Measurements from ENCODE around the gene CCDC136. TPM values are rescaled to one million over a fixed set of nuclear protein-coding genes. Genes with fewer than 3 reads are reported as not detected.

The CCDC136 gene
- total and polyA plus RNA-seq, 10 donors = 0.77 to 9.8 (median 4.5) TPM

GRCh38 chr7:128848289-128849155 lies 56.8 kb downstream of the CCDC136 start:
- intact Hi-C loops (cut with DNase I; ENCODE audit: low total_unique reads) = no loop called here
- Histone ChIP-seq H3K27me3 (replicated peaks in 1 of 7) (peaks cover 0 to 12% (median 0%) of the 10 kb centered on the region in 7 donors), H3K4me1 (no peaks in the 10 kb centered on the region), H3K4me3 (no peak overlapping the region), H3K36me3 (no peaks in the 10 kb centered on the region), H3K27ac (no peak overlapping the region), H3K9me3 (no peaks in the 10 kb centered on the region)
- no peak for DNase-seq
- WGBS, 5 donors = 91 to 93% (median 93%) methylated on average over 22 to 31 of the region's 31 CpGs
- TF ChIP-seq POLR2AphosphoS5 (IDR thresholded peaks at IDR 0.05) (no peak), POLR2A (IDR thresholded peaks at IDR 0.05) (no peak)
- TF ChIP-seq, protein P1, sequence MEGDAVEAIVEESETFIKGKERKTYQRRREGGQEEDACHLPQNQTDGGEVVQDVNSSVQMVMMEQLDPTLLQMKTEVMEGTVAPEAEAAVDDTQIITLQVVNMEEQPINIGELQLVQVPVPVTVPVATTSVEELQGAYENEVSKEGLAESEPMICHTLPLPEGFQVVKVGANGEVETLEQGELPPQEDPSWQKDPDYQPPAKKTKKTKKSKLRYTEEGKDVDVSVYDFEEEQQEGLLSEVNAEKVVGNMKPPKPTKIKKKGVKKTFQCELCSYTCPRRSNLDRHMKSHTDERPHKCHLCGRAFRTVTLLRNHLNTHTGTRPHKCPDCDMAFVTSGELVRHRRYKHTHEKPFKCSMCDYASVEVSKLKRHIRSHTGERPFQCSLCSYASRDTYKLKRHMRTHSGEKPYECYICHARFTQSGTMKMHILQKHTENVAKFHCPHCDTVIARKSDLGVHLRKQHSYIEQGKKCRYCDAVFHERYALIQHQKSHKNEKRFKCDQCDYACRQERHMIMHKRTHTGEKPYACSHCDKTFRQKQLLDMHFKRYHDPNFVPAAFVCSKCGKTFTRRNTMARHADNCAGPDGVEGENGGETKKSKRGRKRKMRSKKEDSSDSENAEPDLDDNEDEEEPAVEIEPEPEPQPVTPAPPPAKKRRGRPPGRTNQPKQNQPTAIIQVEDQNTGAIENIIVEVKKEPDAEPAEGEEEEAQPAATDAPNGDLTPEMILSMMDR (IDR thresholded peaks at IDR 0.05 in 8 of 11, conservative IDR thresholded peaks at IDR 0.05 in 3 of 11) = no peak

- intact Hi-C loops (cut with DNase I; ENCODE audit: low total_unique reads) = no loop called here
- Histone ChIP-seq H3K27ac (no peak overlapping the region), H3K27me3 (replicated peaks in 1 of 7) (peaks cover 0 to 17% (median 0%) of the 10 kb centered on the region in 7 donors), H3K4me3 (no peak overlapping the region), H3K4me1 (no peaks in the 10 kb centered on the region), H3K36me3 (no peaks in the 10 kb centered on the region), H3K9me3 (no peaks in the 10 kb centered on the region)
- DNase-seq = no peak
- WGBS, 5 donors = 90 to 98% (median 94%) methylated on average over 14 to 16 of the region's 16 CpGs
- TF ChIP-seq POLR2A (IDR thresholded peaks at IDR 0.05) = no peak
- TF ChIP-seq POLR2AphosphoS5 (IDR thresholded peaks at IDR 0.05) = no peak
- TF ChIP-seq, protein P1 (IDR thresholded peaks at IDR 0.05 in 8 of 11, conservative IDR thresholded peaks at IDR 0.05 in 3 of 11) = no peak
Observed at GRCh38 chr7:128849156-128849515, 57.4 kb downstream of the CCDC136 start.

GRCh38 chr7:128849804-128850490 lies 58.2 kb downstream of the CCDC136 start:
- H3K4me3 ChIP-seq = no peak overlapping the region
- no peaks in the 10 kb centered on the region for H3K4me1 ChIP-seq
- no peak for TF ChIP-seq POLR2AphosphoS5 (IDR thresholded peaks at IDR 0.05)
- TF ChIP-seq, protein P1 (IDR thresholded peaks at IDR 0.05 in 8 of 11, conservative IDR thresholded peaks at IDR 0.05 in 3 of 11) = no peak
- no peak for TF ChIP-seq POLR2A (IDR thresholded peaks at IDR 0.05)
- H3K9me3 ChIP-seq = no peaks in the 10 kb centered on the region
- 88 to 93% (median 91%) methylated on average over 18 of the region's 18 CpGs for WGBS, 5 donors
- H3K27me3 ChIP-seq (replicated peaks in 1 of 7) = peaks cover 0 to 17% (median 0%) of the 10 kb centered on the region in 7 donors
- H3K27ac ChIP-seq = no peak overlapping the region
- no peak for DNase-seq
- no peaks in the 10 kb centered on the region for H3K36me3 ChIP-seq
- intact Hi-C loops (cut with DNase I; ENCODE audit: low total_unique reads) = no loop called here
